ENCODE results near the gene OPN1MW3. TPM values are rescaled to one million over a fixed set of nuclear protein-coding genes. Genes with fewer than 3 reads are reported as not detected.

OPN1MW3 gene
- total RNA-seq, 1 experiment from 2014 or later, result not detected

DNA sequence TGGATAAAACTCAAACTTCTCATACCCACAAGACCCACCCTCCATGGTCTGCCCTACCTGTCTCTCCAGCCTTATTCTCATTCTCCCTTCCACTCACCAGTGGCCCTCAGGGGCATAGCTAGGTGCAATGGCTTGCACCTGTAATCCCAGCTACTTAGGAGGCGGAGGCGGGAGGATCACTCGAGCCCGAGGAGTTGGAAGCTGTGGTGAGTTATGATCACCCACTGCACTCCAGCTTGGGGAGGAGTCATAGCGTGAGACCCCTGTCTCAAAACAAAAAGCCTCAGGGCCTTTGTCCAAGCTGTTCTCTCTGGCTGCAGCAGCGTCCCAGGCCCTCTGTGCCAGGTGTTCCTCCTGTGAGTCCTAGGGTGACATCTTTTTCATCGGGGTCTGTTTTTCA, 54.7 kb downstream of the OPN1MW3 start:
- Mint-ChIP-seq H3K27me3 (ENCODE audit: low read depth) (peaks cover 20% of the 10 kb centered on the region), H3K9me3 (peaks cover 79 to 83% of the 10 kb centered on the region in 2 experiments), H3K4me3 (no peak overlapping the region), H3K36me3 (ENCODE audit: insufficient read depth in 1 of 3, low read depth in 3 of 3) (peaks cover 0 to 4% (median 0%) of the 10 kb centered on the region in 3 experiments; a peak in 4 of 7 replicates), H3K4me1 (peaks cover 2 to 4% of the 10 kb centered on the region in 2 experiments; a peak in 3 of 4 replicates), H3K27ac (no peak overlapping the region)
- H3K9me3 ChIP-seq (ENCODE audit: control insufficient read depth, low read depth, low read length), result peaks cover 65% of the 10 kb centered on the region
- no peaks in the 10 kb centered on the region for H3K4me1 ChIP-seq (ENCODE audit: insufficient read depth, low read length)
- H2BK120ac ChIP-seq (ENCODE audit: low read depth, low read length, poor library complexity, severe bottlenecking), result no peak overlapping the region
- H2AK5ac ChIP-seq (ENCODE audit: insufficient read length, low read length), result no peak overlapping the region
- H3K79me2 ChIP-seq (ENCODE audit: insufficient read depth, low read length), result no peaks in the 10 kb centered on the region
- no peak overlapping the region for H3K14ac ChIP-seq (ENCODE audit: insufficient read depth, low read length)
- H4K8ac ChIP-seq (replicated peaks; ENCODE audit: insufficient read length, low read depth, low read length), result no peak overlapping the region
- TF ChIP-seq, protein P1, sequence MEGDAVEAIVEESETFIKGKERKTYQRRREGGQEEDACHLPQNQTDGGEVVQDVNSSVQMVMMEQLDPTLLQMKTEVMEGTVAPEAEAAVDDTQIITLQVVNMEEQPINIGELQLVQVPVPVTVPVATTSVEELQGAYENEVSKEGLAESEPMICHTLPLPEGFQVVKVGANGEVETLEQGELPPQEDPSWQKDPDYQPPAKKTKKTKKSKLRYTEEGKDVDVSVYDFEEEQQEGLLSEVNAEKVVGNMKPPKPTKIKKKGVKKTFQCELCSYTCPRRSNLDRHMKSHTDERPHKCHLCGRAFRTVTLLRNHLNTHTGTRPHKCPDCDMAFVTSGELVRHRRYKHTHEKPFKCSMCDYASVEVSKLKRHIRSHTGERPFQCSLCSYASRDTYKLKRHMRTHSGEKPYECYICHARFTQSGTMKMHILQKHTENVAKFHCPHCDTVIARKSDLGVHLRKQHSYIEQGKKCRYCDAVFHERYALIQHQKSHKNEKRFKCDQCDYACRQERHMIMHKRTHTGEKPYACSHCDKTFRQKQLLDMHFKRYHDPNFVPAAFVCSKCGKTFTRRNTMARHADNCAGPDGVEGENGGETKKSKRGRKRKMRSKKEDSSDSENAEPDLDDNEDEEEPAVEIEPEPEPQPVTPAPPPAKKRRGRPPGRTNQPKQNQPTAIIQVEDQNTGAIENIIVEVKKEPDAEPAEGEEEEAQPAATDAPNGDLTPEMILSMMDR (conservative IDR thresholded peaks at IDR 0.05), result no peak
- no peak overlapping the region for H3K4me2 ChIP-seq (ENCODE audit: insufficient read depth, insufficient read length, low read length)
- no peak overlapping the region for H3K56ac ChIP-seq (ENCODE audit: insufficient read length, low read depth, low read length)
- no peak overlapping the region for H3K27ac ChIP-seq (ENCODE audit: insufficient read length, low read depth, low read length)
- no peak overlapping the region for H2AFZ ChIP-seq (ENCODE audit: low read length)
- H3K9ac ChIP-seq (ENCODE audit: extremely low read depth, insufficient read length, low read length), result no peak overlapping the region
- no peaks in the 10 kb centered on the region for H3K79me1 ChIP-seq (ENCODE audit: insufficient read depth, low read depth, low read length, poor library complexity, severe bottlenecking)
- H4K20me1 ChIP-seq (ENCODE audit: control insufficient read depth, insufficient read depth, insufficient read length), result no peaks in the 10 kb centered on the region
- no peak overlapping the region for H2BK15ac ChIP-seq (ENCODE audit: low read depth, low read length)
- no peak overlapping the region for H2BK5ac ChIP-seq (ENCODE audit: insufficient read length, low read length)
- no peak overlapping the region for H3K23ac ChIP-seq (ENCODE audit: insufficient read length, low read depth, low read length)
- no peak overlapping the region for H3K18ac ChIP-seq (ENCODE audit: insufficient read length, low read depth, low read length)
- H2BK12ac ChIP-seq (ENCODE audit: insufficient read length, low read depth, low read length), result no peak overlapping the region
- H4K5ac ChIP-seq (ENCODE audit: insufficient read length, low read depth, low read length), result no peak overlapping the region
- H3K27me3 ChIP-seq (ENCODE audit: insufficient read depth, low read length), result no peaks in the 10 kb centered on the region
- H2BK20ac ChIP-seq (ENCODE audit: low read depth, low read length, poor library complexity, severe bottlenecking), result no peak overlapping the region
- no peaks in the 10 kb centered on the region for H3K23me2 ChIP-seq (ENCODE audit: insufficient read length, low read depth, low read length, poor library complexity, severe bottlenecking)
- no peak for DNase-seq
- WGBS (ENCODE audit: extremely low coverage, insufficient read length, low lambda C conversion rate), result no CpG with 5 or more reads among the region's 7 CpGs
- no peak overlapping the region for H3K4ac ChIP-seq (ENCODE audit: low read depth, low read length)
- no peak overlapping the region for H3T11ph ChIP-seq (ENCODE audit: low read length)
- no peak overlapping the region for H4K91ac ChIP-seq (ENCODE audit: insufficient read length, low read depth, low read length)
